Stimulated activated effector memory CD8-positive, alpha-beta T cell treated with anti-CD3 and anti-CD28 coated beads, Interleukin-12 subunit alpha, Interleukin-12 subunit beta, amount 100 ng/mL, for 72 hours (primary cell): Measurements from ENCODE around the gene ONECUT2.

Experiments used
- ATAC-seq: fragments of 150-1000 bp; cut with Tn5 transposase; 2 replicates; pipeline ENCODE4 v1.10.0; 2021
- DNase-seq, 2 donors: peaks; one replicate each; pipeline ENCODE4 v3.0.0; 2021 to 2022; ENCODE audit warnings: low spot score in 2 of 2
- H3K27ac Mint-ChIP-seq: one replicate; pipeline ENCODE4 v1.8.0; 2022; ENCODE audit warnings: mild to moderate bottlenecking, mixed read lengths
- H3K36me3 Mint-ChIP-seq: one replicate; pipeline ENCODE4 v1.8.0; 2022; ENCODE audit warnings: mild to moderate bottlenecking, mixed read lengths
- H3K4me1 Mint-ChIP-seq: one replicate; pipeline ENCODE4 v1.8.0; 2022; ENCODE audit warnings: mixed read lengths
- H3K4me3 Mint-ChIP-seq: one replicate; pipeline ENCODE4 v1.8.0; 2022; ENCODE audit warnings: mild to moderate bottlenecking, mixed read lengths
- H3K9me3 Mint-ChIP-seq: one replicate; pipeline ENCODE4 v1.8.0; 2022; ENCODE audit warnings: mixed read lengths

Gene ONECUT2

GRCh38 chr18:57428221-57429150 is 6.7 kb upstream of the ONECUT2 start:
- Mint-ChIP-seq H3K4me1 (no peaks in the 10 kb centered on the region), H3K27ac (no peak overlapping the region), H3K9me3 (peaks cover 6% of the 10 kb centered on the region), H3K4me3 (peak overlapping the region; percentile 16), H3K36me3 (peaks cover 6% of the 10 kb centered on the region)
- ATAC-seq (no peak), DNase-seq (no peak)

- DNase-seq (no peak), ATAC-seq (no peak)
- no peak overlapping the region for H3K27ac Mint-ChIP-seq
- peaks cover 7% of the 10 kb centered on the region for H3K4me1 Mint-ChIP-seq
- H3K9me3 Mint-ChIP-seq = peaks cover 6% of the 10 kb centered on the region
- H3K36me3 Mint-ChIP-seq = peaks cover 6% of the 10 kb centered on the region
- peak overlapping the region; percentile 16 for H3K4me3 Mint-ChIP-seq
These were observed 5.8 kb upstream of the ONECUT2 start for GRCh38 chr18:57429167-57430078.

- H3K9me3 Mint-ChIP-seq = peaks cover 6% of the 10 kb centered on the region
- ATAC-seq (no peak), DNase-seq (no peak)
- H3K36me3 Mint-ChIP-seq = peaks cover 6% of the 10 kb centered on the region
- no peak overlapping the region for H3K27ac Mint-ChIP-seq
- peaks cover 9% of the 10 kb centered on the region for H3K4me1 Mint-ChIP-seq
- H3K4me3 Mint-ChIP-seq = no peak overlapping the region
These were observed 4.8 kb upstream of the ONECUT2 start for GRCh38 chr18:57430079-57431001.

- H3K9me3 Mint-ChIP-seq = peaks cover 6% of the 10 kb centered on the region
- no peak overlapping the region for H3K4me3 Mint-ChIP-seq
- H3K36me3 Mint-ChIP-seq = peaks cover 6% of the 10 kb centered on the region
- ATAC-seq (no peak), DNase-seq (no peak)
- H3K4me1 Mint-ChIP-seq = peaks cover 11% of the 10 kb centered on the region
- no peak overlapping the region for H3K27ac Mint-ChIP-seq
These were observed 4.2 kb upstream of the ONECUT2 start for GRCh38 chr18:57431002-57431382.

- Mint-ChIP-seq H3K4me1 (peaks cover 17% of the 10 kb centered on the region), H3K27ac (no peak overlapping the region), H3K36me3 (peaks cover 6% of the 10 kb centered on the region), H3K4me3 (no peak overlapping the region), H3K9me3 (peaks cover 6% of the 10 kb centered on the region)
- DNase-seq (no peak), ATAC-seq (no peak)
These were observed 3.6 kb upstream of the ONECUT2 start for GRCh38 chr18:57431467-57432080.

- Mint-ChIP-seq H3K4me3 (no peak overlapping the region), H3K4me1 (peaks cover 23% of the 10 kb centered on the region), H3K9me3 (peaks cover 10% of the 10 kb centered on the region), H3K36me3 (peaks cover 12% of the 10 kb centered on the region), H3K27ac (no peak overlapping the region)
- no peak for DNase-seq
- ATAC-seq = no peak
These were observed 3.0 kb upstream of the ONECUT2 start for GRCh38 chr18:57432140-57432539.

GRCh38 chr18:57432751-57433400 is 2.3 kb upstream of the ONECUT2 start:
- H3K4me3 Mint-ChIP-seq = no peak overlapping the region
- peaks cover 14% of the 10 kb centered on the region for H3K36me3 Mint-ChIP-seq
- H3K9me3 Mint-ChIP-seq = peaks cover 11% of the 10 kb centered on the region
- ATAC-seq = no peak
- no peak overlapping the region for H3K27ac Mint-ChIP-seq
- no peak for DNase-seq
- H3K4me1 Mint-ChIP-seq = peaks cover 30% of the 10 kb centered on the region

GRCh38 chr18:57433482-57433881 is 1.7 kb upstream of the ONECUT2 start:
- peaks cover 11% of the 10 kb centered on the region for H3K9me3 Mint-ChIP-seq
- H3K4me3 Mint-ChIP-seq = no peak overlapping the region
- H3K27ac Mint-ChIP-seq = no peak overlapping the region
- peaks cover 16% of the 10 kb centered on the region for H3K36me3 Mint-ChIP-seq
- peaks cover 34% of the 10 kb centered on the region for H3K4me1 Mint-ChIP-seq
- DNase-seq (no peak), ATAC-seq (no peak)

GRCh38 chr18:57433934-57434535 is 1.1 kb upstream of the ONECUT2 start:
- no peak for ATAC-seq
- no peak for DNase-seq
- H3K9me3 Mint-ChIP-seq = peaks cover 11% of the 10 kb centered on the region
- H3K27ac Mint-ChIP-seq = no peak overlapping the region
- H3K36me3 Mint-ChIP-seq = peaks cover 19% of the 10 kb centered on the region
- H3K4me1 Mint-ChIP-seq = peaks cover 35% of the 10 kb centered on the region
- H3K4me3 Mint-ChIP-seq = peak overlapping the region; percentile 30

GRCh38 chr18:57435846-57436190 is 644 bp downstream of the ONECUT2 start:
- H3K36me3 Mint-ChIP-seq = peaks cover 20% of the 10 kb centered on the region
- ATAC-seq (no peak), DNase-seq (no peak)
- peaks cover 44% of the 10 kb centered on the region for H3K4me1 Mint-ChIP-seq
- peak overlapping the region; percentile 51 for H3K4me3 Mint-ChIP-seq
- peak overlapping the region; percentile 60 for H3K27ac Mint-ChIP-seq
- H3K9me3 Mint-ChIP-seq = peaks cover 11% of the 10 kb centered on the region

GRCh38 chr18:57436191-57436964 is 1.2 kb downstream of the ONECUT2 start:
- H3K27ac Mint-ChIP-seq = peak overlapping the region; percentile 60
- H3K36me3 Mint-ChIP-seq = peaks cover 21% of the 10 kb centered on the region
- peaks cover 11% of the 10 kb centered on the region for H3K9me3 Mint-ChIP-seq
- peak overlapping the region; percentile 51 for H3K4me3 Mint-ChIP-seq
- ATAC-seq (no peak), DNase-seq (no peak)
- H3K4me1 Mint-ChIP-seq = peaks cover 46% of the 10 kb centered on the region

GRCh38 chr18:57436965-57437333 is 1.8 kb downstream of the ONECUT2 start:
- ATAC-seq (no peak), DNase-seq (no peak)
- Mint-ChIP-seq H3K9me3 (peaks cover 8% of the 10 kb centered on the region), H3K27ac (peak overlapping the region; percentile 30), H3K36me3 (peaks cover 25% of the 10 kb centered on the region), H3K4me3 (peak overlapping the region; percentile 51), H3K4me1 (peaks cover 50% of the 10 kb centered on the region)

GRCh38 chr18:57437402-57437765 is 2.2 kb downstream of the ONECUT2 start:
- Mint-ChIP-seq H3K4me1 (peaks cover 50% of the 10 kb centered on the region), H3K27ac (peak overlapping the region; percentile 30), H3K4me3 (peak overlapping the region; percentile 51), H3K36me3 (peaks cover 25% of the 10 kb centered on the region), H3K9me3 (peaks cover 5% of the 10 kb centered on the region)
- no peak for DNase-seq
- ATAC-seq = no peak
